GM18520 (cell line): ENCODE data around the gene SLFN12L.
"Not testable (repeated sequence)": the region's sequence is repeated elsewhere in the genome, so short reads cannot be mapped to it uniquely, and the experiment has no call there.

Experiments used
- ATAC-seq: cut with Tn5 transposase; IDR thresholded peaks from one replicate; pipeline ENCODE4 v1.9.1; 2021; ENCODE audit not compliant: unreplicated experiment

The SLFN12L gene

GRCh38 chr17:35498448-35499178 is 38.9 kb downstream of the SLFN12L start:
- ATAC-seq, result no peak

GRCh38 chr17:35496451-35497290 is 40.8 kb downstream of the SLFN12L start:
- ATAC-seq, result no peak

- ATAC-seq, result no peak
These were observed 44.4 kb downstream of the SLFN12L start for GRCh38 chr17:35493040-35493439.

GRCh38 chr17:35491417-35491816 is 46.1 kb downstream of the SLFN12L start:
- ATAC-seq, result no peak

- ATAC-seq, result no peak
These were observed 47.5 kb downstream of the SLFN12L start for GRCh38 chr17:35489944-35490343.

- ATAC-seq, result no peak
These were observed 48.5 kb downstream of the SLFN12L start for GRCh38 chr17:35488991-35489390.

- ATAC-seq, result no peak
These were observed 50.4 kb downstream of the SLFN12L start for GRCh38 chr17:35486920-35487732.

GRCh38 chr17:35479271-35479670 is 58.2 kb downstream of the SLFN12L start:
- no peak for ATAC-seq

- no peak for ATAC-seq
These were observed 60.2 kb downstream of the SLFN12L start for GRCh38 chr17:35477248-35477647.

- ATAC-seq, result no peak
These were observed 61.1 kb downstream of the SLFN12L start for GRCh38 chr17:35476283-35476820.

- no peak for ATAC-seq
These were observed 69.0 kb downstream of the SLFN12L start for GRCh38 chr17:35468475-35468874.

GRCh38 chr17:35467824-35468223 is 69.7 kb downstream of the SLFN12L start:
- ATAC-seq, result no peak

- ATAC-seq, result peak; percentile 85
These were observed 77.1 kb downstream of the SLFN12L start for GRCh38 chr17:35460354-35460851.

- ATAC-seq, result not testable (repeated sequence)
These were observed 83.4 kb downstream of the SLFN12L start for GRCh38 chr17:35454035-35454434.

- ATAC-seq, result no peak
These were observed 84.3 kb downstream of the SLFN12L start for GRCh38 chr17:35453171-35453570.

- no peak for ATAC-seq
These were observed 88.0 kb downstream of the SLFN12L start for GRCh38 chr17:35449371-35449931.

GRCh38 chr17:35448899-35449227 is 88.6 kb downstream of the SLFN12L start:
- ATAC-seq, result no peak

GRCh38 chr17:35448214-35448898 is 89.1 kb downstream of the SLFN12L start, which contains the start of gene SLFN13:
Gene SLFN13, minus strand, starts transcription at chr17:35448766. Its CDS starts 3,086 bp downstream, at chr17:35445680.
- ATAC-seq, result peak; percentile 55

GRCh38 chr17:35447499-35447898 is 90.0 kb downstream of the SLFN12L start:
- no peak for ATAC-seq

- no peak for ATAC-seq
These were observed 99.0 kb downstream of the SLFN12L start for GRCh38 chr17:35438433-35438832.
